ENCODE results near the gene ICOS.
"Not testable (repeated sequence)": the region's sequence is repeated elsewhere in the genome, so short reads cannot be mapped to it uniquely, and the experiment has no call there.

ICOS gene

GRCh38 chr2:203975912-203976311 lies 39.3 kb downstream of the ICOS start:
- no peak for DNase-seq (ENCODE audit: low read depth)

- DNase-seq (ENCODE audit: low read depth) = no peak
These were observed 45.7 kb downstream of the ICOS start for GRCh38 chr2:203982276-203982675.

- no peak for DNase-seq (ENCODE audit: low read depth)
These were observed 46.6 kb downstream of the ICOS start for GRCh38 chr2:203983064-203983715.

GRCh38 chr2:203985978-203986377 lies 49.4 kb downstream of the ICOS start:
- not testable (repeated sequence) for DNase-seq (ENCODE audit: low read depth)

GRCh38 chr2:203987959-203988358 lies 51.4 kb downstream of the ICOS start:
- DNase-seq (ENCODE audit: low read depth) = no peak

- DNase-seq (ENCODE audit: low read depth) = no peak
These were observed 52.1 kb downstream of the ICOS start for GRCh38 chr2:203988500-203989260.

- DNase-seq (ENCODE audit: low read depth) = no peak
These were observed 53.0 kb downstream of the ICOS start for GRCh38 chr2:203989521-203989920.

- no peak for DNase-seq (ENCODE audit: low read depth)
These were observed 55.9 kb downstream of the ICOS start for GRCh38 chr2:203992509-203992908.

GRCh38 chr2:203993011-203993410 lies 56.4 kb downstream of the ICOS start:
- DNase-seq (ENCODE audit: low read depth) = no peak

GRCh38 chr2:203993560-203993959 lies 57.0 kb downstream of the ICOS start:
- no peak for DNase-seq (ENCODE audit: low read depth)

GRCh38 chr2:203994735-203995134 lies 58.2 kb downstream of the ICOS start:
- no peak for DNase-seq (ENCODE audit: low read depth)

- no peak for DNase-seq (ENCODE audit: low read depth)
These were observed 60.1 kb downstream of the ICOS start for GRCh38 chr2:203996692-203997091.

GRCh38 chr2:203997481-203997880 lies 60.9 kb downstream of the ICOS start:
- DNase-seq (ENCODE audit: low read depth) = no peak

- peak; percentile 66 for DNase-seq (ENCODE audit: low read depth)
These were observed 61.6 kb downstream of the ICOS start for GRCh38 chr2:203997980-203998809.

- no peak for DNase-seq (ENCODE audit: low read depth)
These were observed 63.3 kb downstream of the ICOS start for GRCh38 chr2:203999835-204000234.

- no peak for DNase-seq (ENCODE audit: low read depth)
These were observed 63.9 kb downstream of the ICOS start for GRCh38 chr2:204000446-204000845.

GRCh38 chr2:204003276-204003990 lies 66.9 kb downstream of the ICOS start:
- no peak for DNase-seq (ENCODE audit: low read depth)

- DNase-seq (ENCODE audit: low read depth) = no peak
These were observed 68.3 kb downstream of the ICOS start for GRCh38 chr2:204004912-204005311.

GRCh38 chr2:204005940-204006721 lies 69.6 kb downstream of the ICOS start:
- DNase-seq (ENCODE audit: low read depth) = no peak

GRCh38 chr2:204008352-204008751 lies 71.8 kb downstream of the ICOS start:
- DNase-seq (ENCODE audit: low read depth) = no peak
